Natural killer cell (primary cell): ENCODE results near the gene PNLIPRP3. TPM values are rescaled to one million over a fixed set of nuclear protein-coding genes. Genes with fewer than 3 reads are reported as not detected.

Source experiments
- ATAC-seq, 3 donors: fragments of 150-1000 bp in 2 of 3; fragments of 200-7000 bp in 1 of 3; cut with Tn5 transposase; 1 replicate in 1 of 3; 2 replicates in 2 of 3; pipeline ENCODE4 v1.10.0; 2021; ENCODE audit warnings: mild to moderate bottlenecking in 2 of 3, moderate library complexity in 2 of 3
- DNase-seq, 2 donors: peaks; one replicate each; pipeline versions ENCODE4 v3.0.0 to v3.0.0-alpha.2; 2013 to 2021; ENCODE audit warnings: mixed read lengths in 1 of 2
- H3K27ac ChIP-seq: one replicate; pipeline ENCODE4 v1.5.1; 2013; ENCODE audit warnings: mild to moderate bottlenecking, low read length
- H3K27me3 ChIP-seq: one replicate; pipeline ENCODE4 v1.6.1; 2013; ENCODE audit warnings: low read length; ENCODE audit not compliant: control insufficient read depth, insufficient read depth
- H3K36me3 ChIP-seq: one replicate; pipeline ENCODE4 v1.6.1; 2013; ENCODE audit warnings: low read length; ENCODE audit not compliant: control insufficient read depth, insufficient read depth
- H3K4me1 ChIP-seq: one replicate; pipeline ENCODE4 v1.6.1; 2013; ENCODE audit warnings: low read length; ENCODE audit not compliant: control insufficient read depth, insufficient read depth
- H3K4me3 ChIP-seq: one replicate; pipeline ENCODE4 v1.5.1; 2013; ENCODE audit warnings: low read length
- H3K9me3 ChIP-seq: one replicate; pipeline ENCODE4 v1.6.1; 2013; ENCODE audit warnings: low read length; ENCODE audit not compliant: control insufficient read depth, insufficient read depth
- H3K27ac Mint-ChIP-seq, 2 donors: one replicate each; pipeline ENCODE4 v1.8.0; 2022; ENCODE audit warnings: mild to moderate bottlenecking in 2 of 2, mixed read lengths in 2 of 2, moderate library complexity in 1 of 2
- H3K27me3 Mint-ChIP-seq, 2 donors: one replicate each; pipeline ENCODE4 v1.8.0; 2022; ENCODE audit warnings: low read depth in 2 of 2, mixed read lengths in 2 of 2
- H3K36me3 Mint-ChIP-seq: one replicate; pipeline ENCODE4 v1.8.0; 2022; ENCODE audit warnings: mixed read lengths
- H3K4me1 Mint-ChIP-seq, 2 donors: one replicate each; pipeline ENCODE4 v1.8.0; 2022; ENCODE audit warnings: mixed read lengths in 2 of 2
- H3K4me3 Mint-ChIP-seq: one replicate; pipeline ENCODE4 v1.8.0; 2022; ENCODE audit warnings: mild to moderate bottlenecking, moderate library complexity, mixed read lengths
- H3K9me3 Mint-ChIP-seq, 2 donors: one replicate each; pipeline ENCODE4 v1.8.0; 2022; ENCODE audit warnings: mixed read lengths in 2 of 2
- CTCF ChIP-seq: fragments of 200-600 bp; IDR thresholded peaks from one replicate; pipeline ENCODE4 v1.8.0; 2022; ENCODE audit warnings: antibody characterized with exemption
- WGBS: methylation state at CpG from one replicate; pipeline ENCODE4 v1.1.7; 2013; ENCODE audit warnings: missing lambda C conversion rate; ENCODE audit not compliant: insufficient coverage; 5-methylcytosine and 5-hydroxymethylcytosine counted together
- intact Hi-C: fragments of 100-400 bp; cut with micrococcal nuclease; formaldehyde crosslinking; loops from one replicate; pipeline ENCODE4 v1.14.2; 2022
- total RNA-seq, 4 donors: library from RNA; stranded (reverse); fragments of 120-200 nt in 1 of 4; gene quantifications; one replicate each; pipeline versions ENCODE4 v1.2.3 to v1.2.4, GENCODE V29; 2013 to 2022

Gene PNLIPRP3
- total RNA-seq: not detected
- not detected for total RNA-seq (2013)

- H3K27ac Mint-ChIP-seq: no peak within 1 kb of the TSS
- peaks cover 0 to 2% of the 10 kb centered on the region in 2 donors for H3K9me3 Mint-ChIP-seq
- intact Hi-C loops: no loop called here
- peaks cover 0 to 5% of the 10 kb centered on the region in 2 donors for H3K27me3 Mint-ChIP-seq
- ATAC-seq: no peak
- no peaks in the 10 kb centered on the region for H3K4me1 Mint-ChIP-seq
- H3K4me3 Mint-ChIP-seq: no peak within 1 kb of the TSS
- no peaks in the 10 kb centered on the region for H3K27me3 ChIP-seq
- no peaks in the 10 kb centered on the region for H3K36me3 Mint-ChIP-seq
- 86% methylated on average over 2 of the region's 2 CpGs for WGBS
- no peaks in the 10 kb centered on the region for H3K9me3 ChIP-seq
- H3K27ac ChIP-seq: no peak within 1 kb of the TSS
- H3K4me1 ChIP-seq: no peaks in the 10 kb centered on the region
- no peak within 1 kb of the TSS for H3K4me3 ChIP-seq
- TF ChIP-seq CTCF: no peak
- no peaks in the 10 kb centered on the region for H3K36me3 ChIP-seq
- no peak for DNase-seq
Observed at GRCh38 chr10:116427671-116428070, at the start of gene PNLIPRP3. TSS of gene PNLIPRP3 (plus strand) at chr10:116427847. CDS start at chr10:116428013, 166 bp downstream.

GRCh38 chr10:116382290-116382689 lies 45.4 kb upstream of the PNLIPRP3 start:
- H3K9me3 Mint-ChIP-seq: no peaks in the 10 kb centered on the region
- no peak for ATAC-seq
- 98% methylated on average over 4 of the region's 5 CpGs for WGBS
- H3K4me1 Mint-ChIP-seq: no peaks in the 10 kb centered on the region
- no peak for TF ChIP-seq CTCF
- no peak overlapping the region for H3K27ac Mint-ChIP-seq
- no peak overlapping the region for H3K27ac ChIP-seq
- no peaks in the 10 kb centered on the region for H3K9me3 ChIP-seq
- no peaks in the 10 kb centered on the region for H3K36me3 Mint-ChIP-seq
- intact Hi-C loops: no loop called here
- H3K36me3 ChIP-seq: no peaks in the 10 kb centered on the region
- no peaks in the 10 kb centered on the region for H3K27me3 Mint-ChIP-seq
- H3K27me3 ChIP-seq: no peaks in the 10 kb centered on the region
- no peak for DNase-seq
- no peak overlapping the region for H3K4me3 ChIP-seq
- no peaks in the 10 kb centered on the region for H3K4me1 ChIP-seq
- no peak overlapping the region for H3K4me3 Mint-ChIP-seq

- H3K27me3 ChIP-seq: no peaks in the 10 kb centered on the region
- no peak overlapping the region for H3K4me3 ChIP-seq
- ATAC-seq (no peak), DNase-seq (no peak)
- intact Hi-C loops: no loop called here
- H3K27ac Mint-ChIP-seq: no peak overlapping the region
- H3K4me3 Mint-ChIP-seq: no peak overlapping the region
- no peaks in the 10 kb centered on the region for H3K4me1 Mint-ChIP-seq
- no peaks in the 10 kb centered on the region for H3K9me3 ChIP-seq
- no peaks in the 10 kb centered on the region for H3K4me1 ChIP-seq
- no peaks in the 10 kb centered on the region for H3K27me3 Mint-ChIP-seq
- no peaks in the 10 kb centered on the region for H3K36me3 ChIP-seq
- no peak overlapping the region for H3K27ac ChIP-seq
- WGBS: 74% methylated on average over 2 of the region's 2 CpGs
- no peak for TF ChIP-seq CTCF
- H3K36me3 Mint-ChIP-seq: no peaks in the 10 kb centered on the region
- no peaks in the 10 kb centered on the region for H3K9me3 Mint-ChIP-seq
Observed at GRCh38 chr10:116385311-116385710, 42.3 kb upstream of the PNLIPRP3 start.
